H9 (cell line): ENCODE results near the gene CATSPERB. TPM values are rescaled to one million over a fixed set of nuclear protein-coding genes. Genes with fewer than 3 reads are reported as not detected.

Source experiments
- DNase-seq: peaks from one replicate; pipeline ENCODE4 v3.0.0-alpha.2; 2017
- H2AFZ ChIP-seq: one replicate; pipeline ENCODE4 v1.6.1; 2013; ENCODE audit warnings: mild to moderate bottlenecking, low read length, control low read depth, moderate library complexity
- H2AK5ac ChIP-seq: 2 replicates; pipeline ENCODE4 v1.6.1; 2013; ENCODE audit warnings: low read length, control low read depth, mixed read lengths; ENCODE audit not compliant: insufficient read length
- H2BK120ac ChIP-seq: one replicate; pipeline ENCODE4 v1.6.1; 2013; ENCODE audit warnings: low read depth, mild to moderate bottlenecking, low read length, control low read depth, inconsistent platforms; ENCODE audit not compliant: poor library complexity, severe bottlenecking
- H2BK12ac ChIP-seq: 2 replicates; pipeline ENCODE4 v1.6.1; 2013; ENCODE audit warnings: low read length, control low read depth, mixed read lengths, low read depth; ENCODE audit not compliant: insufficient read length
- H2BK15ac ChIP-seq: 2 replicates; pipeline ENCODE4 v1.6.1; 2013; ENCODE audit warnings: low read depth, low read length, control low read depth
- H2BK20ac ChIP-seq: one replicate; pipeline ENCODE4 v1.6.1; 2013; ENCODE audit warnings: low read depth, mild to moderate bottlenecking, low read length, control low read depth, inconsistent platforms; ENCODE audit not compliant: poor library complexity, severe bottlenecking
- H2BK5ac ChIP-seq: 2 replicates; pipeline ENCODE4 v1.6.1; 2013; ENCODE audit warnings: low read length, control low read depth, mixed read lengths; ENCODE audit not compliant: insufficient read length
- H3K14ac ChIP-seq: 2 replicates; pipeline ENCODE4 v1.6.1; 2013; ENCODE audit warnings: low read length, control low read depth; ENCODE audit not compliant: insufficient read depth
- H3K18ac ChIP-seq: 2 replicates; pipeline ENCODE4 v1.6.1; 2013; ENCODE audit warnings: low read depth, mild to moderate bottlenecking, mixed read lengths, low read length, control low read depth; ENCODE audit not compliant: insufficient read length
- H3K23ac ChIP-seq: 2 replicates; pipeline ENCODE4 v1.6.1; 2013; ENCODE audit warnings: low read length, control low read depth, mixed read lengths, low read depth; ENCODE audit not compliant: insufficient read length
- H3K23me2 ChIP-seq: 2 replicates; pipeline ENCODE4 v1.6.1; 2013; ENCODE audit warnings: low read depth, mild to moderate bottlenecking, mixed read lengths, low read length, control low read depth; ENCODE audit not compliant: insufficient read length, poor library complexity, severe bottlenecking
- H3K27ac ChIP-seq: 2 replicates; pipeline ENCODE4 v1.5.1; 2013; ENCODE audit warnings: low read length, control low read depth, mixed read lengths, low read depth; ENCODE audit not compliant: insufficient read length
- H3K27me3 ChIP-seq: 2 replicates; pipeline ENCODE4 v1.6.1; 2013; ENCODE audit warnings: low read length, control low read depth, inconsistent platforms; ENCODE audit not compliant: insufficient read depth
- H3K4ac ChIP-seq: 2 replicates; pipeline ENCODE4 v1.6.1; 2013; ENCODE audit warnings: low read depth, mild to moderate bottlenecking, control low read depth, inconsistent platforms, low read length, moderate library complexity
- H3K4me1 ChIP-seq: 2 replicates; pipeline ENCODE4 v1.6.1; 2013; ENCODE audit warnings: low read length, control low read depth, inconsistent platforms; ENCODE audit not compliant: insufficient read depth
- H3K4me2 ChIP-seq: 2 replicates; pipeline ENCODE4 v1.6.1; 2013; ENCODE audit warnings: low read length, control low read depth, mixed read lengths; ENCODE audit not compliant: insufficient read length, insufficient read depth
- H3K56ac ChIP-seq: 2 replicates; pipeline ENCODE4 v1.6.1; 2013; ENCODE audit warnings: low read depth, mild to moderate bottlenecking, mixed read lengths, low read length, control low read depth; ENCODE audit not compliant: insufficient read length
- H3K79me1 ChIP-seq: 2 replicates; pipeline ENCODE4 v1.6.1; 2013; ENCODE audit warnings: low read depth, mild to moderate bottlenecking, moderate library complexity, low read length, control low read depth, inconsistent platforms; ENCODE audit not compliant: insufficient read depth, poor library complexity, severe bottlenecking
- H3K79me2 ChIP-seq: 2 replicates; pipeline ENCODE4 v1.6.1; 2013; ENCODE audit warnings: low read length, control low read depth, inconsistent platforms; ENCODE audit not compliant: insufficient read depth
- H3K9ac ChIP-seq: 2 replicates; pipeline ENCODE4 v1.6.1; 2013; ENCODE audit warnings: low read length, control low read depth, mixed read lengths; ENCODE audit not compliant: insufficient read length; ENCODE audit errors: extremely low read depth
- H3K9me3 ChIP-seq: one replicate; pipeline ENCODE4 v1.6.1; 2013; ENCODE audit warnings: low read depth, low read length, inconsistent platforms; ENCODE audit not compliant: control insufficient read depth
- H3T11ph ChIP-seq: one replicate; pipeline ENCODE4 v1.6.1; 2013; ENCODE audit warnings: mild to moderate bottlenecking, low read length, control low read depth, inconsistent platforms
- H4K20me1 ChIP-seq: one replicate; pipeline ENCODE4 v1.6.1; 2013; ENCODE audit not compliant: control insufficient read depth, insufficient read length, insufficient read depth
- H4K5ac ChIP-seq: 2 replicates; pipeline ENCODE4 v1.6.1; 2013; ENCODE audit warnings: low read depth, mild to moderate bottlenecking, mixed read lengths, low read length, control low read depth; ENCODE audit not compliant: insufficient read length
- H4K8ac ChIP-seq: replicated peaks from 2 replicates; pipeline ENCODE4 v1.6.1; 2013; ENCODE audit warnings: low read length, control low read depth, mixed read lengths, low read depth; ENCODE audit not compliant: insufficient read length
- H4K91ac ChIP-seq: 2 replicates; pipeline ENCODE4 v1.6.1; 2013; ENCODE audit warnings: low read depth, mild to moderate bottlenecking, moderate library complexity, mixed read lengths, low read length, control low read depth; ENCODE audit not compliant: insufficient read length
- H3K27ac Mint-ChIP-seq, 3 experiments: 2 replicates in 2 of 3; 3 replicates in 1 of 3; pipeline ENCODE4 v1.8.0; 2020 to 2021; ENCODE audit warnings: mixed read lengths in 3 of 3, mild to moderate bottlenecking in 1 of 3, moderate library complexity in 1 of 3
- H3K27me3 Mint-ChIP-seq: 2 replicates; pipeline ENCODE4 v1.8.0; 2021; ENCODE audit warnings: low read depth, mild to moderate bottlenecking, moderate library complexity, mixed read lengths
- H3K36me3 Mint-ChIP-seq, 3 experiments: 2 replicates in 2 of 3; 3 replicates in 1 of 3; pipeline ENCODE4 v1.8.0; 2020 to 2021; ENCODE audit warnings: low read depth in 3 of 3, mixed read lengths in 3 of 3; ENCODE audit not compliant: insufficient read depth in 1 of 3
- H3K4me1 Mint-ChIP-seq, 2 experiments: 2 replicates each; pipeline ENCODE4 v1.8.0; 2020; ENCODE audit warnings: mixed read lengths in 2 of 2
- H3K4me3 Mint-ChIP-seq, 2 experiments: 2 replicates in 1 of 2; 3 replicates in 1 of 2; pipeline ENCODE4 v1.8.0; 2020 to 2021; ENCODE audit warnings: mild to moderate bottlenecking in 2 of 2, mixed read lengths in 2 of 2, moderate library complexity in 1 of 2
- H3K9me3 Mint-ChIP-seq, 2 experiments: 2 replicates in 1 of 2; 3 replicates in 1 of 2; pipeline ENCODE4 v1.8.0; 2020; ENCODE audit warnings: mild to moderate bottlenecking in 2 of 2, mixed read lengths in 2 of 2, moderate library complexity in 1 of 2
- CTCF ChIP-seq: fragments of 200-600 bp; sonication (generic); conservative IDR thresholded peaks from 3 replicates; pipeline ENCODE4 v1.8.0; 2021; ENCODE audit warnings: antibody characterized with exemption, mild to moderate bottlenecking
- WGBS: extraction: QIAGEN DNeasy Blood & Tissue Kit; methylation state at CpG from one replicate; pipeline ENCODE4 v1.1.7; 2013; ENCODE audit warnings: missing lambda C conversion rate, low lambda C conversion rate, mixed read lengths; ENCODE audit not compliant: insufficient read length; ENCODE audit errors: extremely low coverage; 5-methylcytosine and 5-hydroxymethylcytosine counted together
- total RNA-seq: library from RNA; stranded (reverse); gene quantifications from 2 replicates; pipeline ENCODE4 v1.2.1, GENCODE V29; 2021

The CATSPERB gene
- total RNA-seq, 1 experiment from 2014 or later: 0.48 TPM

DNA sequence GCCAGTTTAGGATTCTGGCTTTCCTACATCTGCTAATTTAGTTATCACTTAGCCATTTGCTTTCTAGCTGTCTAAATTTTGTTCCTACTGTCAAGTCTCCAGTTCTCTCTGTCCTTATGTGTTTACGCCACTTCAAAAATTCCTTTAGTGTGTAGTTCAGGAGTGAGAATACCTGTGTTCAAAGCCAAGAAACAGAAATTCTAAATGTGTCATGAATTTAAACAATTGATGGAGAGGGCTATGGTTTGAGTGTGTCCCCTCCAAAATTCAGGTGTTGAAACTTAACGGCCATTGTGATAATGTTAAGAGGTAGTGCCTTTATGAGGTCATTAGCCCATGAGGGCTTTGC, 11.4 kb upstream of the CATSPERB start:
- no peaks in the 10 kb centered on the region for H3K27me3 ChIP-seq
- no peak overlapping the region for H2AFZ ChIP-seq
- no CpG with 5 or more reads among the region's 2 CpGs for WGBS

More for the DNA sequence above, 11.4 kb upstream of the CATSPERB start:
- Histone ChIP-seq H3K4me1 (no peaks in the 10 kb centered on the region), H4K8ac (no peak overlapping the region), H3K9ac (no peak overlapping the region), H2BK5ac (no peak overlapping the region), H2BK12ac (no peak overlapping the region), H3K23me2 (no peaks in the 10 kb centered on the region), H2AK5ac (no peak overlapping the region), H3K27ac (no peak overlapping the region), H3K4ac (no peak overlapping the region), H3K18ac (no peak overlapping the region), H4K5ac (no peak overlapping the region), H3K56ac (no peak overlapping the region), H3K9me3 (no peaks in the 10 kb centered on the region), H3K4me2 (no peak overlapping the region), H3K79me2 (no peaks in the 10 kb centered on the region), H2BK20ac (no peak overlapping the region), H3K14ac (no peak overlapping the region), H3K23ac (no peak overlapping the region), H3K79me1 (no peaks in the 10 kb centered on the region), H4K91ac (no peak overlapping the region), H2BK120ac (no peak overlapping the region), H4K20me1 (no peaks in the 10 kb centered on the region), H2BK15ac (no peak overlapping the region), H3T11ph (no peak overlapping the region)
- TF ChIP-seq CTCF: no peak
- H3K36me3 Mint-ChIP-seq: no peaks in the 10 kb centered on the region
- no peak overlapping the region for H3K4me3 Mint-ChIP-seq
- H3K27me3 Mint-ChIP-seq: no peaks in the 10 kb centered on the region
- H3K9me3 Mint-ChIP-seq: no peaks in the 10 kb centered on the region
- no peak for DNase-seq
- no peak overlapping the region for H3K27ac Mint-ChIP-seq
- H3K4me1 Mint-ChIP-seq: no peaks in the 10 kb centered on the region
